Testis (tissue), 2 donors: Measurements from ENCODE around the gene GHRH.

ENCODE experiments used
- CTCF ChIP-seq, 3 experiments: fragments of 450-650 bp in 2 of 3; fragments of 200-600 bp in 1 of 3; sonication (generic) in 1 of 3; IDR thresholded peaks; one replicate each; pipeline ENCODE4 v1.5.1; 2016 to 2019; ENCODE audit warnings: antibody characterized with exemption in 3 of 3, mild to moderate bottlenecking in 2 of 3, moderate library complexity in 1 of 3
- POLR2A ChIP-seq: fragments of 450-650 bp; IDR thresholded peaks from one replicate; pipeline ENCODE4 v1.6.1; 2017; ENCODE audit warnings: antibody characterized with exemption, mild to moderate bottlenecking, moderate library complexity

- TF ChIP-seq CTCF (IDR thresholded peaks at IDR 0.05) (no peak), POLR2A (no peak)
Observed at GRCh38 chr20:37277253-37277593, 15.6 kb upstream of the GHRH start.
